H9 (cell line): Measurements from ENCODE around the gene RBBP9. TPM values are rescaled to one million over a fixed set of nuclear protein-coding genes. Genes with fewer than 3 reads are reported as not detected.

Source experiments
- DNase-seq: peaks from one replicate; pipeline ENCODE4 v3.0.0-alpha.2; 2017
- H2AFZ ChIP-seq: one replicate; pipeline ENCODE4 v1.6.1; 2013; ENCODE audit warnings: mild to moderate bottlenecking, low read length, control low read depth, moderate library complexity
- H2AK5ac ChIP-seq: 2 replicates; pipeline ENCODE4 v1.6.1; 2013; ENCODE audit warnings: low read length, control low read depth, mixed read lengths; ENCODE audit not compliant: insufficient read length
- H2BK120ac ChIP-seq: one replicate; pipeline ENCODE4 v1.6.1; 2013; ENCODE audit warnings: low read depth, mild to moderate bottlenecking, low read length, control low read depth, inconsistent platforms; ENCODE audit not compliant: poor library complexity, severe bottlenecking
- H2BK12ac ChIP-seq: 2 replicates; pipeline ENCODE4 v1.6.1; 2013; ENCODE audit warnings: low read length, control low read depth, mixed read lengths, low read depth; ENCODE audit not compliant: insufficient read length
- H2BK15ac ChIP-seq: 2 replicates; pipeline ENCODE4 v1.6.1; 2013; ENCODE audit warnings: low read depth, low read length, control low read depth
- H2BK20ac ChIP-seq: one replicate; pipeline ENCODE4 v1.6.1; 2013; ENCODE audit warnings: low read depth, mild to moderate bottlenecking, low read length, control low read depth, inconsistent platforms; ENCODE audit not compliant: poor library complexity, severe bottlenecking
- H2BK5ac ChIP-seq: 2 replicates; pipeline ENCODE4 v1.6.1; 2013; ENCODE audit warnings: low read length, control low read depth, mixed read lengths; ENCODE audit not compliant: insufficient read length
- H3K14ac ChIP-seq: 2 replicates; pipeline ENCODE4 v1.6.1; 2013; ENCODE audit warnings: low read length, control low read depth; ENCODE audit not compliant: insufficient read depth
- H3K18ac ChIP-seq: 2 replicates; pipeline ENCODE4 v1.6.1; 2013; ENCODE audit warnings: low read depth, mild to moderate bottlenecking, mixed read lengths, low read length, control low read depth; ENCODE audit not compliant: insufficient read length
- H3K23ac ChIP-seq: 2 replicates; pipeline ENCODE4 v1.6.1; 2013; ENCODE audit warnings: low read length, control low read depth, mixed read lengths, low read depth; ENCODE audit not compliant: insufficient read length
- H3K23me2 ChIP-seq: 2 replicates; pipeline ENCODE4 v1.6.1; 2013; ENCODE audit warnings: low read depth, mild to moderate bottlenecking, mixed read lengths, low read length, control low read depth; ENCODE audit not compliant: insufficient read length, poor library complexity, severe bottlenecking
- H3K27ac ChIP-seq: 2 replicates; pipeline ENCODE4 v1.5.1; 2013; ENCODE audit warnings: low read length, control low read depth, mixed read lengths, low read depth; ENCODE audit not compliant: insufficient read length
- H3K27me3 ChIP-seq: 2 replicates; pipeline ENCODE4 v1.6.1; 2013; ENCODE audit warnings: low read length, control low read depth, inconsistent platforms; ENCODE audit not compliant: insufficient read depth
- H3K4ac ChIP-seq: 2 replicates; pipeline ENCODE4 v1.6.1; 2013; ENCODE audit warnings: low read depth, mild to moderate bottlenecking, control low read depth, inconsistent platforms, low read length, moderate library complexity
- H3K4me1 ChIP-seq: 2 replicates; pipeline ENCODE4 v1.6.1; 2013; ENCODE audit warnings: low read length, control low read depth, inconsistent platforms; ENCODE audit not compliant: insufficient read depth
- H3K4me2 ChIP-seq: 2 replicates; pipeline ENCODE4 v1.6.1; 2013; ENCODE audit warnings: low read length, control low read depth, mixed read lengths; ENCODE audit not compliant: insufficient read length, insufficient read depth
- H3K56ac ChIP-seq: 2 replicates; pipeline ENCODE4 v1.6.1; 2013; ENCODE audit warnings: low read depth, mild to moderate bottlenecking, mixed read lengths, low read length, control low read depth; ENCODE audit not compliant: insufficient read length
- H3K79me1 ChIP-seq: 2 replicates; pipeline ENCODE4 v1.6.1; 2013; ENCODE audit warnings: low read depth, mild to moderate bottlenecking, moderate library complexity, low read length, control low read depth, inconsistent platforms; ENCODE audit not compliant: insufficient read depth, poor library complexity, severe bottlenecking
- H3K79me2 ChIP-seq: 2 replicates; pipeline ENCODE4 v1.6.1; 2013; ENCODE audit warnings: low read length, control low read depth, inconsistent platforms; ENCODE audit not compliant: insufficient read depth
- H3K9ac ChIP-seq: 2 replicates; pipeline ENCODE4 v1.6.1; 2013; ENCODE audit warnings: low read length, control low read depth, mixed read lengths; ENCODE audit not compliant: insufficient read length; ENCODE audit errors: extremely low read depth
- H3K9me3 ChIP-seq: one replicate; pipeline ENCODE4 v1.6.1; 2013; ENCODE audit warnings: low read depth, low read length, inconsistent platforms; ENCODE audit not compliant: control insufficient read depth
- H3T11ph ChIP-seq: one replicate; pipeline ENCODE4 v1.6.1; 2013; ENCODE audit warnings: mild to moderate bottlenecking, low read length, control low read depth, inconsistent platforms
- H4K20me1 ChIP-seq: one replicate; pipeline ENCODE4 v1.6.1; 2013; ENCODE audit not compliant: control insufficient read depth, insufficient read length, insufficient read depth
- H4K5ac ChIP-seq: 2 replicates; pipeline ENCODE4 v1.6.1; 2013; ENCODE audit warnings: low read depth, mild to moderate bottlenecking, mixed read lengths, low read length, control low read depth; ENCODE audit not compliant: insufficient read length
- H4K8ac ChIP-seq: replicated peaks from 2 replicates; pipeline ENCODE4 v1.6.1; 2013; ENCODE audit warnings: low read length, control low read depth, mixed read lengths, low read depth; ENCODE audit not compliant: insufficient read length
- H4K91ac ChIP-seq: 2 replicates; pipeline ENCODE4 v1.6.1; 2013; ENCODE audit warnings: low read depth, mild to moderate bottlenecking, moderate library complexity, mixed read lengths, low read length, control low read depth; ENCODE audit not compliant: insufficient read length
- H3K27ac Mint-ChIP-seq, 3 experiments: 2 replicates in 2 of 3; 3 replicates in 1 of 3; pipeline ENCODE4 v1.8.0; 2020 to 2021; ENCODE audit warnings: mixed read lengths in 3 of 3, mild to moderate bottlenecking in 1 of 3, moderate library complexity in 1 of 3
- H3K27me3 Mint-ChIP-seq: 2 replicates; pipeline ENCODE4 v1.8.0; 2021; ENCODE audit warnings: low read depth, mild to moderate bottlenecking, moderate library complexity, mixed read lengths
- H3K36me3 Mint-ChIP-seq, 3 experiments: 2 replicates in 2 of 3; 3 replicates in 1 of 3; pipeline ENCODE4 v1.8.0; 2020 to 2021; ENCODE audit warnings: low read depth in 3 of 3, mixed read lengths in 3 of 3; ENCODE audit not compliant: insufficient read depth in 1 of 3
- H3K4me1 Mint-ChIP-seq, 2 experiments: 2 replicates each; pipeline ENCODE4 v1.8.0; 2020; ENCODE audit warnings: mixed read lengths in 2 of 2
- H3K4me3 Mint-ChIP-seq, 2 experiments: 2 replicates in 1 of 2; 3 replicates in 1 of 2; pipeline ENCODE4 v1.8.0; 2020 to 2021; ENCODE audit warnings: mild to moderate bottlenecking in 2 of 2, mixed read lengths in 2 of 2, moderate library complexity in 1 of 2
- H3K9me3 Mint-ChIP-seq, 2 experiments: 2 replicates in 1 of 2; 3 replicates in 1 of 2; pipeline ENCODE4 v1.8.0; 2020; ENCODE audit warnings: mild to moderate bottlenecking in 2 of 2, mixed read lengths in 2 of 2, moderate library complexity in 1 of 2
- CTCF ChIP-seq: fragments of 200-600 bp; sonication (generic); conservative IDR thresholded peaks from 3 replicates; pipeline ENCODE4 v1.8.0; 2021; ENCODE audit warnings: antibody characterized with exemption, mild to moderate bottlenecking
- WGBS: extraction: QIAGEN DNeasy Blood & Tissue Kit; methylation state at CpG from one replicate; pipeline ENCODE4 v1.1.7; 2013; ENCODE audit warnings: missing lambda C conversion rate, low lambda C conversion rate, mixed read lengths; ENCODE audit not compliant: insufficient read length; ENCODE audit errors: extremely low coverage; 5-methylcytosine and 5-hydroxymethylcytosine counted together
- total RNA-seq: library from RNA; stranded (reverse); gene quantifications from 2 replicates; pipeline ENCODE4 v1.2.1, GENCODE V29; 2021

RBBP9 gene
- total RNA-seq, 1 experiment from 2014 or later = 12.0 TPM

GRCh38 chr20:18477821-18478220 is 19.2 kb downstream of the RBBP9 start:
- Mint-ChIP-seq H3K4me1 (no peaks in the 10 kb centered on the region), H3K36me3 (peaks cover 23 to 71% (median 60%) of the 10 kb centered on the region in 3 experiments; a peak in 6 of 7 replicates), H3K27ac (no peak overlapping the region), H3K27me3 (no peaks in the 10 kb centered on the region; the same call in 1 of the 2 replicates), H3K9me3 (no peaks in the 10 kb centered on the region), H3K4me3 (no peak overlapping the region)
- H2BK20ac ChIP-seq = no peak overlapping the region
- H3K9ac ChIP-seq = no peak overlapping the region
- no peak overlapping the region for H2BK5ac ChIP-seq
- H2BK12ac ChIP-seq = no peak overlapping the region
- H3K4me2 ChIP-seq = no peak overlapping the region
- no peak overlapping the region for H2AFZ ChIP-seq
- H2BK120ac ChIP-seq = no peak overlapping the region
- no peak for DNase-seq
- no peak overlapping the region for H2BK15ac ChIP-seq
- H3K79me1 ChIP-seq = no peaks in the 10 kb centered on the region
- no peak overlapping the region for H2AK5ac ChIP-seq
- H3K79me2 ChIP-seq = no peaks in the 10 kb centered on the region
- no peaks in the 10 kb centered on the region for H3K23me2 ChIP-seq
- no peaks in the 10 kb centered on the region for H3K27me3 ChIP-seq
- H3T11ph ChIP-seq = no peak overlapping the region
- H3K9me3 ChIP-seq = no peaks in the 10 kb centered on the region
- H4K20me1 ChIP-seq = no peaks in the 10 kb centered on the region
- no peaks in the 10 kb centered on the region for H3K4me1 ChIP-seq
- no CpG with 5 or more reads among the region's 1 CpG for whole genome bisulfite sequencing
- H3K4ac ChIP-seq = no peak overlapping the region
- no peak overlapping the region for H4K5ac ChIP-seq
- H4K91ac ChIP-seq = no peak overlapping the region
- H3K56ac ChIP-seq = no peak overlapping the region
- H4K8ac ChIP-seq = no peak overlapping the region
- H3K23ac ChIP-seq = no peak overlapping the region
- H3K27ac ChIP-seq = no peak overlapping the region
- no peak overlapping the region for H3K14ac ChIP-seq
- H3K18ac ChIP-seq = no peak overlapping the region
- TF ChIP-seq CTCF = no peak
